HG03520 (cell line): Measurements from ENCODE around the gene GALK2.

Experiments
- ATAC-seq: cut with Tn5 transposase; IDR thresholded peaks from one replicate; pipeline ENCODE4 v1.9.1; 2021; ENCODE audit warnings: mild to moderate bottlenecking, moderate library complexity; ENCODE audit not compliant: unreplicated experiment

Gene GALK2

DNA sequence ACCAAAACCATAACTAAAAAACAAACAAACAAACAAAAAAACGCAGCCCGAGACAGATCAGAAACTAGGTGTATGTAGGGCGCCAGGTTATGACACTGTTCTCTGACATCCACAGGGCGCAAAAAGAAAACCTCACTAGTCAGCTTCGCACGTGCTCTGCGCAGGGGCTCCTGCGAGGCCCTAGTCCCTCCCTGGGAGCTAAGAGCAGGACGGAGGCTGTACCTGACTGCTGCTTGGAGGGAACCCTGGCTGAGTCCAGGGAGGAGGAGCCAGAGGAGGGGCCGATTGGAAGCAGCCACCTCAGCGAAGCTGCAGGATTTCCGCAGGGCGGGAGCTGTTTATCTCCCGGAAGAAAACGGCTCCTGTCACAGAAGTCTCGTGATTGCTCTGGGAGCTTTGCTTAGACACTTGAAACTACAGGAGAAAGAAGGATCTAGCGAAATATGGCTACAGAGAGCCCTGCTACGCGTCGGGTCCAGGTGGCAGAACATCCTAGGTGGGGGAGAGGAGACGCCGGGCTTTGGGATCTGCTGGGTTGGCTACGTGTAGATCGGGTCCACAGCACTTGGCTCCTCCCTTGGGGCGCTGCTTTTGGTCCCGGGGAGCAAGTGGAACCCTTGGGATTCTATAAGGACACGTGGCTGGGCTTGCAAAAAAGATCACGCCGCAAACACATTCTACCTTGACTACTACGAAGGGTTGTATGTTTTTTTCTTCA lies at the start of gene GALK2:
GALK2 (plus strand) TSS at position 368 of the 718 bp plus-strand sequence; CDS start at position 444, 76 bp downstream.
- peak; percentile 94 for ATAC-seq

DNA sequence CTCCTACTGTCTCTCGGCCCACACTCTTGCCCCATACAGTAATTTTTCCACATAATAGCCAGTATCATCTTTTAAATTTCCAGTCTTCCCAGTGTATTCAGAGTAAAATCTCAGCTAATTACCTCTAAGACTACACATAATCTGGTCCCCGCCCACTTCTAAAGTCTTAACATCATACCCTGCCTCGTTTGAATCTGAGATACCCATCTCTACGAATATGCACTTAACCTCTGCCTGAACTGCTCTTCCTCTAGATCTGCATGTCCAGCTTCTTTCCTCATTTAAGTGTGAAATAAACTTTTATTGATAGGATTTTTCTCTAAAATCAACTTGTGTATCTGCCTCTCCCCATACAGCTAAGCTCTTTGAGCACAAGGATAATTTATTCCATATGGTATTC lies 49.2 kb upstream of the GALK2 start:
- ATAC-seq: no peak

DNA sequence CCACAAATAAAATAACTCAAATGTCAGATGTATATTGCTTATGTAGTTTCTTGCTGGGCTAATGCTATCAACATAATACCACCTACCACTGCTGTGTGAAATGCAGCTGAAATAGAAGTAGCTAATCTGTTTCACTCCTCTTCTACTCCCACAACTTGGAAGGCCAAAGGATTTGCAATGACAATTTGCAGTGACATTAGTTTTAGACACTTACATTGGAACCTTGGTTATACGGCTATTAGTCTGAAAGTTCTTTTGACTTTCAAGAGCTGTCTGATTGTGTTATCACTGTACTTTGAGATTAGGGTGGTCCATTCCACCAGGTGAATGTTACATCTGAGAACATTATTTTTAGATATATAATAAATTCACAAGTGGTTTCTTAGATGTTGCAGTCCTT lies 48.1 kb upstream of the GALK2 start:
- no peak for ATAC-seq

DNA sequence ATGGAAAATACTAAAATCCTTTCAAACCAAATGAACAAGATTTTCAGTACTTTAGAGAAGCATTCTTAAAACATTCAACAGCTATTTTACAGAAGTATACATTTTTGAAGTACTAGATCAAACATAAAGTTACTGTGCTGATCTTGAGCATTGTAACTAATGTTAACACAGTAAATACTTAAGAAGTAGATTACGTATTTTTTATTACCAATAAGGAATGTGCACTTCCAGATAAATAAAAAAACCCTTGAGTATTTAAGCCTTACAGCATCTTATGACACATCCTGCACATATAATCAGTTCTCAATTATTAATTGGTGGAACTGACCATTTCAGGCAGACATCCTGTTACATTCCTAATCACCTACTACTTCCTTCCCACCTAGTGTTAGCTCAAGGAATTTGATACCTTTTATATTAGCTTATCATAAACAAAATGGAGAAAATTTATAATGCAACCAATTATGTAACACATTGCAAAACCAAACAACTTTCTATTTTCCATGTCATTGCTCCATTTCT lies 47.4 kb upstream of the GALK2 start:
- no peak for ATAC-seq

DNA sequence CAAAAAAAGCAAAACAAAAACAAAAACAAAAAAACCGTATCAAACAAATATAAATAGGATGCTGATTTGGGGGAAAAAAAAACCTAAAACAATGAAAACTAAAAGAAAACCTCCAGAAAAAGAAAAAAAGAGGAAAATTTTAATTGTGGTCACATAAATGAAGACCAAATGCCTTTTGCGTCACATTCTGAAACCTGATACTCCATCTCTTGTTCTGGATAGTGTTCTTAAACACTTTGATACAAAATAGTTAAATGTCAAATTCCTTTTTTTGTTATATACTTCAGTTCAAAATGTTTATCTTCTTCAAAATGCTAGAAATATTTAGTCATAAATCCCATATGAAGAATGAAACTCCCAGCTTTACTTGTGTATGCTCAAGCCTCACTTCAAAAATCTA lies 45.7 kb upstream of the GALK2 start:
- ATAC-seq: no peak

DNA sequence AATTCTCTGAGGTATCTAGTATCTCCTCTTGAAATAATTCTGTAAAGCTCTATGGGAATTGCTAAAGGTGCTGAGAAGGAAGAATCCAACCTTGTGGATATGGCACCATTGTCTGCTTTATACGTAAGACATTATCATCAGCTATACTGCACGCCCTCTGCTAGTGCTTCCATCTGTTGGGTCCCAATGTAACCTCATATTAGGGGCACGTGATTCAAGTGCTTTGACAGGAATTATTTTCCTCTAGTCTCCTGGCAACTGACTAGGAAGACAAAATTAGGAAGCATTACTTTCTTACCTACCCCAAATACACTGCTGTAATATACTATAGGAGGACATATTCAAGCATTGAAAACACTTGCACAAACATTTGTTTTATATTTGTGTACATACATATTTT lies 38.6 kb upstream of the GALK2 start:
- ATAC-seq: no peak

DNA sequence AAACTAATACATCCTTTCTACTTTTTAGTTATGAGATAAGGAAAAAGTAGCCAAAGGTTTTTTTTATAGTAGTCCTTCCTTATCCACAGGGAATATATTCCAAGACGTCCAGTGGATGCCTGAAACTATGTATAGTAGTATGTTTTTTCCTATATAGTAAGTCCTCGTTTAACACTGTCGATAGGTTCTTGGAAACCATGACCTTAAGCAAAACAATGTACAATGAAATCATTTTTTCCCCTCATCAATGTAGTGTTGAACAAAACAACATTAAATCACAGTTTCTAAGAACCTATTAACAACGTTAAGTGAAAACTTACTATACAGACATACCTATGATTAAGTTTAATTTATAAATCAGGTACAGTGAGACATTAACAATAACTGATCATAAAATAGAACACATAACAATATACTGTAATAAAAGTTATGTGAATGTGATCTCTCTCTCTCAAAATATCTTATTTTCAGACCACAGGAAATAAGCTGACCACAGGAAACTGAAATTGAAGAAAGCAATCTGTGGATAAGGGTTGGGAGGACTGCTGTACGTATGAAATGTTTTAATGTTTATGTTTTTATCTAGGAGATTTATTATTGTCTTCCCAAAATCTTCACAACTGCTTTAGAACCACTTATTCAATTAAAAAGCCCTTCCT lies 35.2 kb upstream of the GALK2 start:
- ATAC-seq: no peak

DNA sequence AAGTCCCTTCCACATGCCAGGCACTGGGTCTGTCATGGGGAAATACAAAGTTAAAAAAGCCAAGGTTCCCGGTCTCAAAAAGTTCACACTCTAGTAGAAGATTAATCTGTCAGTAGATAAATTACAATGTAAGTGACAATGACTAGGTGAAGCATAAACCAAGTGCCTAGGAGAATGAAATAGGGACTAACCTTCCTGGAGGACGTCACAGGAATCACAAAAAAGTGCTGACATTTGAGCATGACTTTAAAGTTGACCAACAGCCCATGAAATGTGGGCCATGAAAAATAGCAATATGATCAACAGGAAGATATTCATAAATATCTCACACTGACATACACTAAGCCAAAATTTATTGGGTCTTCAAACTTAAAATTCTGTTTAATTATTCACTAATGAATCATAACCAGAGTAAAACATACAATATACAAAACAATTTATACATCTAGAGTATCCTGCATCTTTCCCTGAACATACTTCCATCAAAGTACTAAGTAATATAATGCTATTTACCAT lies 34.6 kb upstream of the GALK2 start:
- no peak for ATAC-seq

DNA sequence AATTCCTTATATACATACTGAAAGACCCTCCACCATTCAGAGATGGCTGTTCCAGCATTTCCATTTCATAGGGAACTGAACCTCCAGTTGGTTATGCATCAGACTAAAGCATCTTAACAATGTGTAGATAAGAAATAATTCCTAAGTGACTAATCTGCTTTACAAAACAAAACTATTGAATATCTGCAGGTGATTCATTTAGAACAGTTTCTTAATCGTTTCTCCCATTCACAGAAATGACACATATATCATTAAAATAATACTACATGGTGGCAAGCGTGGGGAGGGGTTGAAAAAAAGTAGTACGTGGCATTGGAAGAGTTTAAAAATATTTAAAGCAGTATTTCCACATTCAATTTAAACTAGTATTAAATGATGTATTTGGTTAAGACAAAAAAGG lies 34.1 kb upstream of the GALK2 start:
- no peak for ATAC-seq

DNA sequence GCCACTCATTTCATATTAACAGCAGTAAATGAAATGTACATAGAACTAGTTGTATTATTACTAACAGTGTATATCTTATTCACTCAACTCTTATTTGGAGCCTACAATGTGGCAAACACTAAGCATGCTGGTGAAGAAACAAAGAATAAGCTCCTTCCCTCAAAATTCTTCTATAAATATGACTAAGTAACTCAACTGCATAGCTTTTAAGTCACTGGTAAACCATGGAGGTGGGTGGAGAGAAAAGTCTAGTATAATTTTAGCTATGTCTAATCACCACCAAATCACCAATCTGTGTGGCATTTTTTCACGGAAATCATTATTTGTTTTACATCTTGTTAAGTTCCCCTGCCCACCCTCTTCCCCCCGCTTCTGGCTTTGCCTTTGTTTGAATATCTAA lies 32.2 kb upstream of the GALK2 start:
- ATAC-seq: no peak

DNA sequence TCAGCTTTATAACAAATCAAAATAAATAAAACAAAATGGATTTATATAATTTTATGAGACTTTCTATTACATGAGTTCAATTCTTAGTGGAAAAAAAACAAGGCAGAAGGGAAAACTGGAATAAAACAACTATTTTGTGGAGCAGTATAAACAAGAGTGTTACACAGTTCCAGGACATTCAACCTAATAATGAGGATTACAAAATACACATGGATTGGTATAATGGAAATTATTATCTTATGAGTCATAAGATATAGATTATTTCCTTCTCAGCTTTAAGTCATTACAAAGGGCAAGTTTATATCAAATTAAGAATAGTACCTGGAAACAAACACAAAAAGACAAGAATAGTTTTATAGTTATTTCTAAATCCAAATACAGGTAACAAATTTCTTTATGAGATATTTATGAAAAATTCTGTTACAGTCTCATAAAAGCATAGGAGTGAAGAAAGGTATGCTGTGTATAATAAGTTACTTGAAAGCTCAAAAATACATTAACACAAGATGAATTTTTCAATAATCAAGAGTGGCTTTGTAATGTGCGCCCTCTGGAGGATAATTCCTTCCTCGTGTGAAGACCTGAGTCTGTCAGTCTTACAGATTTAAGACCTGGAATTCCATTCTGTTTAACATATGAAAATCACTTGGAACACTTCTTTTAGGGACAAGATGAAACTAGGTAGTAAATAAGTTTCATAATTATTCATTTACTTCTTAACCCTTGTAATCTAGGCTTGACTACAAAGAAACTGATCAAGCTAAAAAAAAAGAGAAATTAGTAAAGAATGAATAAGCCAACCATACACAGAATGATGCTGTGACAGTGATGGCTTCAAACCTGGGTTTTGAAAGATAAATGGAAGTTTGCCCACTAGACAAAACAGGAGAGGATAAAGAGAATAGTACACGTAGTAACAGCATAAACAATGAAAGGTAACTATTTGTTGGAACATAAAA lies 24.1 kb upstream of the GALK2 start:
- no peak for ATAC-seq

DNA sequence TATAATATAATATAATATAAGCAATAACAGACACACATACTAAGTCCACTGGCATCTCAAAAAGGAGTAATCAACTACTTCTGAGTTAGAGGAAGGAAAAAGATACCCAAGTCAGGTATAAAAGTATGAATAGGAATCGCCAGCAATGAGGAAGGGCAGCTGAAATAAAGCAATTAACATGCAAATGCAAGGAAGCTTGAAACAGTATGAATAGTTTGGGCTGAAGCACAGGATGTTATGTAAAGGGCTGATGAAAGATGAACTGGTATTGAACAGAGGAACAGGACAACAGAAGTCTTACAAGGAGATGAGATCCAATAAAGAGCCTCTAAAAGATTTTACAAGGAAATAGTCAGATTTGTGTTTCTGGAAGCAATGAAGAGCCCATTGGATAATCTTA lies 21.7 kb upstream of the GALK2 start:
- ATAC-seq: no peak

DNA sequence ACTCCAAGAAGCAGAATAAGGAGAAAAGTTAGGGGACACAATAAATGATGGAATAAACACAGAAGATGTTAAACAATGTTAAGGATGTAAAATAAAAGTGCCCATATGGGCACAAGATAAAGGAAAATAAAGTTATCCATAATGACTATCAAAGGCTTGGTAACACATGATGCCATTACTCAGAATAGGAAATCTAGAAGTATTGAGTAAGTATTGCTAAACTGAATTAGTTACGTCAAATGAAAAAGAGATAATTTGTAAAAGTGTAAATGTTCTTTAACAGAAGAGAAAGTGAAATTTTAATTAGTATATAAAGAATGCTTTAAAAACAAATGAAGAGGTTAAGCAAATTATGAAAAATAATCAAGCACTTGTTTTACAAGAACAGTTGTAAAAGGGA lies 21.3 kb upstream of the GALK2 start:
- no peak for ATAC-seq

DNA sequence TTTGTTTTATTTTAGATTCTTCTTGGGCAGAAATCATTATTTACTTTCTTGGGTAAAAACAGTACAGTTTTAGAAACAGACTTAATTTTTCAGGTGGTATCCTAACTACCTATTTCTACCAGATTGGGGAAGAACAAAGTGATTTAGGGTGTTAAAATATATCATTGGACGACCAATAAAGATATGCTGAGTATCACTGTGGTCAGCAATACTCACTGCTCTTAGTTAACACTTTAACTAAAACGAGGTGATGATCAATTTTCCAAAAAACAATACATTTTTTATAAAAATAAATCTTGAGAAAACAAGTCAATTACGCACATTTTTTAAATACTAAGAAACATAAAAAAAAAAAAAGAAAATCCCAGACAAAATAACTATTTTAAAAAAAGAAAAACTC lies 18.2 kb upstream of the GALK2 start:
- ATAC-seq: no peak

DNA sequence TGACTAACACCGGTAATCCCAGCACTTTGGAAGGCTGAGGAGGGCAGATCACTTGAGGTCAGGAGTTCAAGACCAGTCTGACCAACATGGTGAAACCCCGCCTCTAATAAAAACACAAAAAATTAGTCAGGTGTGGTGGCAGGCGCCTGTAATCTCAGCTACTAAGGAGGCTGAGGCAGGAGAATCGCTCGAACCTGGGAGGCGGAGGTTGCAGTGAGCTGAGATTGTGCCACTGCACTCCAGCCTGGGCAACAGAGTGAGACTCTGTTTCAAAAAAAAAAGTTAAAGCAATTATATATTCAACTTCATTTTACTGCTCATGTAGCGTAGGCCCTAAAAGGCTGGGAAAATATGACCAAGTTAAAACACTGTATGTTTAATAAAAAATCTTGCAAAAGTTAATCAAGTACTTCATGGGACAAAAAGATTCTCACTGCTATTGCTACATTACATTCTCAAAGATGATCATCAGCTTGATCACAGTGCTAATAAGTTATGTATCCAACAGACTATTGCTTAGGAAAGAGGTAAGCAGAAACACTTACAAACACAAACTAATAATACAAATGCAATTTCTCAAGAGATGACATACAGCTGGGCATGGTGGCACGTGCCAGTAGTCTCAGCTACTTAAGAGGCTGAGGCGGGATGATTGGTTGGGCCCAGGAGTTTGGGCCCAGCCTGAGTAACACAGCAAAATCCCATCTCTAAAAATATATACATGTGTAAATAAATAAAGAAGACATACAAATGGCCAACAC lies 17.3 kb upstream of the GALK2 start:
- ATAC-seq: no peak

DNA sequence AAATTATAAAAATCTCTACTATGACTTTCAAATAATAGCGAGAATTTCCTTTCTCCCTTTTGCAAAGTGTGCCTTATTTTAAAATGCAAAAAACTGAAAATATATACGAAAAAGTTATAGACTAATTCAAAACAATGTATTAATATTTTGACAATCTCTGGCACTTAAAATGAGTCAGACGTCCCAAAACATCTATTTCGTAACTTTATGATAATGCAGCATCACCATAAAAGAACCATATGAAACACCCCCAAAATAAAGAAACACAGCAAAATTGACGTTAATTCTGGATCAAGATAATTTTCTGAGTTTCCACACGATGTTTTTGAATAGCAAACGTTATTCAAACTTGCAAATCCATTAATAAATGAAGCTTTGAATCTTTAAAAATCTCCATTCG lies 15.7 kb upstream of the GALK2 start:
- no peak for ATAC-seq

DNA sequence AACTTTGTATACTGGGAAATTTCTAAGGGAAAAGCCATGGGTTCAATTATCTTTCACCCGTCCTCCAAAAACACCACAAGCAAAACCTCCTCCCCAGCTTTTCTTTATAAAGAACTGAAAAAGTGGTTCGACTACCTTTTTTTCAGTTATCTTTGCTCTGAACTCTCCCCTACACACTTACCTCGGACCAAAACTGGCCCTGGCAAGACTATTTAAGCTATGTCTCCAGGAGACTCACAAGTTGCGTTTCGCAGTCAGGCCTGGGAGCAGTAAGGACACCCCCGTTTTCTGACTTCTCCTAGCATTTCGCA lies 15.3 kb upstream of the GALK2 start:
- ATAC-seq: peak; percentile 3

DNA sequence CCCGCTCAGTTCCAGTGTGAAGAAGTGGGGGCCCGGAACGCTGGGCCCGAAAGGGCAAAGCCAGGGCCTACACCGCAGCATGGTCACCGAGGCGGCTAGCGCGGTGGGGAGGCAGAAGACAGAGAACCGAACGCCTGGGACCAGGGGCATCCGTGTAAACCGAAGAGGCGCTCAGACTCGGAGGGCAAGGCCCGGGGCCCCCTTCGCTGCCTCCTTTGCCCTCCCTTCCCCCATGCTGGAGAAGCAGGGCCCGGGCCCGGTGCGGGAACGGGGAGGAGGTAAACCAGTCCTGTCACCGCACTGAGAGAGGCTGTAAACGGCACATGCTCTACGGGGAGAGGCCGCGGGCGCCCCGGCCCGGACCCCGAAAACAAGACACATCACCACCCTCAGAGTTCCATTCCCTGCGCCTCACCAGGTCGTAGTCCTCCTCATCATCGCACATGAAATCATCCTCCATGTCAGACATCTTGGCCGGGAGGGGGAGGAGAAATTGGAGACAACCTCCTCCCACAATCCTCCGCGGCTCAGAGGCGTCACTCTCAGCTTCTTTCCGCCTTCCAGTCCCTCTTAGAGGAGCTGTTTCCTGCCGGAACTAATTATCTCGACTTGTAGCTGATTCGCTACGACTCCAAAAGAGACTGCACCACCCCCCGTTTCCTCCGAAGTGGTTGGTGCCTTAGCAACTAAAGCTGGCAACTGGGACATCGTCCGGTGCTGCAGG lies 14.8 kb upstream of the GALK2 start, which contains the start of gene COPS2:
COPS2 (minus strand) TSS at position 490 of the 724 bp plus-strand sequence; CDS start at position 469, 21 bp downstream.
- ATAC-seq: peak; percentile 86

DNA sequence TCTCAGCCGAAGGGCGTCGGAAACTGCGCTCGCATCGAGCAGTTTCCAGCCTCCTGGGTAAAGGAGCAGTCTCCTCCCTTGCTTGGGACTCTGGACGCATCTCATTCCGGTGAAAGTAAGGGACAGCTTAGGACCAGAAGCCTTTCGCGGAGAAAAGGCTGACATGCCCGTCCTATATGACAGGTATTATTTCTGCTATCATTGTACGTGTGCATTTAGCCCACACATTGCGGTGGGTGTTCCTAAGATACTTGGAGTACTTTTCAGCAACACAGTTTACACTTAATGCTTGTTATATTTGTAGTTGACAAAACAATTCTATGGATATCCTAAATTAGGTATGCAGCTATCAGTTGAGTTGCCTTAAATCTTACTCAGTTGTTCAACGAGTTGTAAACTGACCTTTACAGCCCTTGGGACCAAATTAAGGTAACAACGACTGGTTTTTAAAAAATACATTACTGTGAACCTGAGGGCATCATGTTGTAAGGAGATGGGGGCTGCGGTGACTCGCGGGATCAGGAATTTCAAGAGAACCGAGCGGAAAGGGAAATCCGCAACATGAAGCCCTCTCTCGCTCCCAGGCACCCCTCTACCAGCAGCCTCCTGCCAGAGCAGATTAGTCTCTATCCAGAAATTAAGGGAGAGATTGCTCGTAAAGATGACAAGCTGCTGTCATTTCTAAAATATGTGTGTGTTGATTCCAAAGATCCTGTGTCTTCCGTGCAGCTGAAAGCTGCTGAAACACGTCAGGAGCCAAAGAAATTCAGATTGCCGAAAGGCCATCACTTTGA lies 14.0 kb upstream of the GALK2 start:
- no peak for ATAC-seq
